NT2/D1 (cell line): Measurements from ENCODE around the gene DAD1.

Experiments used
- SUZ12 ChIP-seq: IDR thresholded peaks from 2 replicates; pipeline ENCODE4 v1.6.1; 2011; ENCODE audit not compliant: insufficient read length, insufficient read depth; ENCODE audit errors: extremely low read depth
- YY1 ChIP-seq: IDR thresholded peaks from 2 replicates; pipeline ENCODE4 v1.6.1; 2011; ENCODE audit not compliant: insufficient read length, insufficient read depth
- ZNF274 ChIP-seq: IDR thresholded peaks from 2 replicates; pipeline ENCODE4 v1.6.1; 2011; ENCODE audit warnings: mild to moderate bottlenecking, low read depth, low read length

DNA sequence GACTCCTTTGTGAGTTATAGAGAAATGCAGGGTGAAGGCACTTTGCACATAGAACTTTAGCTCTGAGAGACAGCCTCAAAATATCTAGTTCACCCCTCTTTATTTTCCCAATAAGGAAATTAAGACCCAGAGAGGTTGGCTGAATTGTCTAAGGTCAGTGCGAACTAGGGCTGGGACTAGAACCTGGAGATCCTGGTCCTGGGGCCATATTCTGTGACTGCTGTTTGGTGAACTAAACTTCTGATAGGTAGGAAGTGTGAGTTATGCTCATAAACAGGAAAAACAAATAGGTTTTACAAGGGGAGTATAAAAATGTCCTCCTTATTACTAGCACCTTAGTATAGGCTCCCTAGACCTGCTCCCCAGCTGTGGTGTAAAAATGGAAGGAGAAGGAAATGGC, 53.9 kb downstream of the DAD1 start:
- TF ChIP-seq YY1 (no peak), ZNF274 (no peak), SUZ12 (no peak)
